D721Med (cell line): Measurements from ENCODE around the gene ARSG.
"Not testable (repeated sequence)": the region's sequence is repeated elsewhere in the genome, so short reads cannot be mapped to it uniquely, and the experiment has no call there.

Experiments
- DNase-seq: peaks from one replicate; pipeline ENCODE4 v3.0.0; 2011; ENCODE audit warnings: low spot score; ENCODE audit not compliant: insufficient read length
- FAIRE-seq: peaks from 2 replicates; lab custom pipeline; 2011; peaks lifted over from hg19 to GRCh38; lab: Jason Lieb, UNC
- TF ChIP-seq, protein P1 (sequence below): IDR thresholded peaks from 2 replicates; pipeline ENCODE4 v1.5.1; 2012; ENCODE audit warnings: mild to moderate bottlenecking, control low read depth; ENCODE audit not compliant: insufficient read depth; ENCODE audit errors: missing control alignments

The ARSG gene

DNA sequence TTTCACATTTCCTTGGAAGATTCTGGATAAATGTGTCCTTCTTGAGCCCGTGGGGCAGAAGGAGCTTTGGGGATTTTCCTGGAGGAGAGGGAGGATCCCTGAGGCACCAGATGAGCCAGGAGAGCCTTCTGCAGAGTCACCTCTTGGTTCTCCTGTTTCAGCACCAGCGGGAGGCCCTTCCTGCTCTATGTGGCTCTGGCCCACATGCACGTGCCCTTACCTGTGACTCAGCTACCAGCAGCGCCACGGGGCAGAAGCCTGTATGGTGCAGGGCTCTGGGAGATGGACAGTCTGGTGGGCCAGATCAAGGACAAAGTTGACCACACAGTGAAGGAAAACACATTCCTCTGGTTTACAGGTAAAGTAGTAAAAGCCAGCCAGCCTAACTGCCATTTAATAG is 77.1 kb downstream of the ARSG start:
- TF ChIP-seq, protein P1, sequence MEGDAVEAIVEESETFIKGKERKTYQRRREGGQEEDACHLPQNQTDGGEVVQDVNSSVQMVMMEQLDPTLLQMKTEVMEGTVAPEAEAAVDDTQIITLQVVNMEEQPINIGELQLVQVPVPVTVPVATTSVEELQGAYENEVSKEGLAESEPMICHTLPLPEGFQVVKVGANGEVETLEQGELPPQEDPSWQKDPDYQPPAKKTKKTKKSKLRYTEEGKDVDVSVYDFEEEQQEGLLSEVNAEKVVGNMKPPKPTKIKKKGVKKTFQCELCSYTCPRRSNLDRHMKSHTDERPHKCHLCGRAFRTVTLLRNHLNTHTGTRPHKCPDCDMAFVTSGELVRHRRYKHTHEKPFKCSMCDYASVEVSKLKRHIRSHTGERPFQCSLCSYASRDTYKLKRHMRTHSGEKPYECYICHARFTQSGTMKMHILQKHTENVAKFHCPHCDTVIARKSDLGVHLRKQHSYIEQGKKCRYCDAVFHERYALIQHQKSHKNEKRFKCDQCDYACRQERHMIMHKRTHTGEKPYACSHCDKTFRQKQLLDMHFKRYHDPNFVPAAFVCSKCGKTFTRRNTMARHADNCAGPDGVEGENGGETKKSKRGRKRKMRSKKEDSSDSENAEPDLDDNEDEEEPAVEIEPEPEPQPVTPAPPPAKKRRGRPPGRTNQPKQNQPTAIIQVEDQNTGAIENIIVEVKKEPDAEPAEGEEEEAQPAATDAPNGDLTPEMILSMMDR: no peak
- FAIRE-seq: no peak
- DNase-seq: no peak

DNA sequence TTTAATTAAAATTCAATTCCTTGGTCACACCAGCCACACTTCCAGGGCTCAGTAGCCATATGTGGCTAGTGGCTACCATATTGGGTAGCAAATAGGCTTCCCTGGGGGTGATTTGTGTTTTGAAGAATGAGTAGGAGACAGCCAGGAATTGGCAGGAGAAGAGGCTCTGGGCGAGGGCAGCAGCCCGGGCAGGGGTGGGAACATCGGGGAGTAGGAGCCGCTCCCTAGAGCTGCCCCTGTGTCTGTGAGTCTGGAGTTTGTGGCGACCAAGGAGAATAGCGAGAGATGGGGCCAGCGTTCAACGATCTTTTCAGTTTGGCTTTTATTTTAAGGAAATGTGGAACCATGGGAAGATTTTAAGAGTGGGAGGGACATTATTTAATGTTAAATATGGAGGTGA is 84.3 kb downstream of the ARSG start:
- TF ChIP-seq, protein P1: no peak
- no peak for DNase-seq
- no peak for FAIRE-seq

DNA sequence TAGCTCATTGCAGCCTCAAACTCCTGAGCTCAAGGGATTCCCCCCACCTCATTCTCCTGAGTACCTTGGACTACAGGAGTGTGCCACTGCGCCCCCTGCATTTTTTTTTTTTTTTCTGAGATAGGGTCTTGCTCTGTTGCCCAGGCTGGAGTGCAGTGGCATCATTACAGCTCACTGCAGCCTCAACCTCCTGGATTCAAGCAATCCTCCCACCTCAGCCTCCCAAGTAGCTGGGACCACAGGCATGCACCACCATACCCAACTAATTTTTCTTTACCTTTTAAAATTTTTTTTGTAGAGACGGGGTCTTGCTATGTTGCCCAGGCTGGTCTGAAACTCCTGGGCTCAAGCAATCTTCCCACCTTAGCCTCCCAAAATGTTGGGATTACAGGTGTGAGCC is 84.9 kb downstream of the ARSG start:
- DNase-seq, FAIRE-seq: not testable (repeated sequence)

DNA sequence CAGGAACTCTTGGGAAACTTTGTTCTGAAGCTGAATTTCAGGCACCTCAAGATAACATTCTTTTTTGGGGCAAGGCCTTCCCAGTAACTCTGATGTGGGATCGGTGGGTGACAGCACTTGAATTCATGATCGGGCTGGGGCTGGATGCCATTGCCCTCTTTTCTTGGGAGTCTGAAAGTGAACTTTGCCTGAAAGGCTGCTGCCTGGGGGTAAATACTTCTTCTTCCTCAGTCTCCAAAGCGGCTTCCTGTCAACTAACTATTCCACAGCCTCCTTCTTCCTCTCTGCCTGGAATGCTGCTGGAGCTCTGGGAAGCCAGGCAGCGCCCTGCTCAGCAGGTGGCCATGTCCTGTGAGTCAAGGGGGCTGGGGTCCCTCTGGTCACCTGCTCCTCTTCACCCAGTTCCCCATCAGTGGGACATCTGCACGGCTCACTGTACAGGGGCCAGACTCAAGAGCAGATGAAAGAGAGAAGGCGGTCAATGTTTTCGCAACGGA is 86.5 kb downstream of the ARSG start:
- FAIRE-seq (no peak), DNase-seq (no peak)

DNA sequence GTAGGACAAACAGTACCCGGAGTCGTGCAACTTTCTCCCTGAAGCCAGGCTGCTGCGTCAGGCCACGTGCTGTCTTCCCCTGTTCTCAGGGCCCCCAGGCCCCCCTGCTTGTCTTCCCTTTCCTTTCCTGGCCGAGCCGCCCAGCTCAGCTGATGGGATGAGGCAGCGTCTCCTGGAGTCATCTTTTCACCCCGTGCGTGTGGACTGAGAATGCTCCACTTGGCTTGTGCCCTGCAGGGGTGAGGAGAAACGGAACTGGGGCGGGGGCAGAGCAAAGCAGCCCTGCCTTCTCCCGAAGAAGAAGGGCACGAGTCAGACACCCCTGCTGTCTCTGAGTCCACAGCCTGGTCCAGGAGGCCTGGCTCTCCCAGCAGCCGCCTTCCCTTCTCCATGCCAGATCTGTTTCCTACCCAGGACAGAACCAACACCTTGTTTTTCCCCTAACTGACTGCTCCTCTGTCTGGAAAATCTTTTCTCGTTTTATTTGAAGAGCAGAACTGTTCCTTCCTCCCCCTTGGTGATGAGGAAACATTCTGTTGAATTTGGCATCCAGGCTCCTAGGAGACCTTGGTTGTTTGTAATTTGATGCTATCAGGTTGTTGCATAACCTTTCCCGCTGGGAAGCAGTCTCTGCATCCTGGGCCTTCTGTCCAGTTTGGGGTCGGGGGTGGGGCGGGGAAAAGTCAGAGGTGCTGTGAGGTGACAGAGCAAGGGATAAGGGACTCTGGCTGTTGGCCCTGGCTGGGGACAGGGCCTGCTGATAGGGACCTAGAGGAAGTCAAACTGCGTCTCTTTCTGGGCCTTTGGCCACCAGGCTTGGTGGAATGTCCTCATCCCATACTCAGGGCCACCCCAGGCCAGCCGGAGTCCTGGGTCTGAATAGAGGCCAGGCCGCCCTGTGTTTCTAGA is 87.2 kb downstream of the ARSG start:
- no peak for FAIRE-seq
- DNase-seq: no peak
- TF ChIP-seq, protein P1: no peak

More for the DNA sequence above, 86.5 kb downstream of the ARSG start:
- TF ChIP-seq, protein P1: no peak

DNA sequence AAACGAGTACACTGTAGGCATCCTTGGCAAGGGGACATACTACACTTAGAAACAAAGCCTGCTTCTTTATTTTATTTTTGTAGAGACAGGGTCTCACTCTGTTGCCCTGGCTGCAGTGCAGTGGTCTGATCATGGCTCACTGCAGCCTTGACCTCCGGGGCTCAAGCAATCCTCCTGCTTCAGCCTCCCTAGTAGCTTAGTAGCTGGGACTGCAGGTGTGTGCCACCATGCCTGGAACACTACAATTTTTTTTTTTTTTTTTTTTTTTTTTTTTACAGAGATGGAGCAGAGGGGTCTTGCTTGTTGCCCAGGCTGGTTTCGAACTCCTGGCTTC is 87.8 kb downstream of the ARSG start:
- FAIRE-seq (no peak), DNase-seq (no peak)
- TF ChIP-seq, protein P1: no peak

DNA sequence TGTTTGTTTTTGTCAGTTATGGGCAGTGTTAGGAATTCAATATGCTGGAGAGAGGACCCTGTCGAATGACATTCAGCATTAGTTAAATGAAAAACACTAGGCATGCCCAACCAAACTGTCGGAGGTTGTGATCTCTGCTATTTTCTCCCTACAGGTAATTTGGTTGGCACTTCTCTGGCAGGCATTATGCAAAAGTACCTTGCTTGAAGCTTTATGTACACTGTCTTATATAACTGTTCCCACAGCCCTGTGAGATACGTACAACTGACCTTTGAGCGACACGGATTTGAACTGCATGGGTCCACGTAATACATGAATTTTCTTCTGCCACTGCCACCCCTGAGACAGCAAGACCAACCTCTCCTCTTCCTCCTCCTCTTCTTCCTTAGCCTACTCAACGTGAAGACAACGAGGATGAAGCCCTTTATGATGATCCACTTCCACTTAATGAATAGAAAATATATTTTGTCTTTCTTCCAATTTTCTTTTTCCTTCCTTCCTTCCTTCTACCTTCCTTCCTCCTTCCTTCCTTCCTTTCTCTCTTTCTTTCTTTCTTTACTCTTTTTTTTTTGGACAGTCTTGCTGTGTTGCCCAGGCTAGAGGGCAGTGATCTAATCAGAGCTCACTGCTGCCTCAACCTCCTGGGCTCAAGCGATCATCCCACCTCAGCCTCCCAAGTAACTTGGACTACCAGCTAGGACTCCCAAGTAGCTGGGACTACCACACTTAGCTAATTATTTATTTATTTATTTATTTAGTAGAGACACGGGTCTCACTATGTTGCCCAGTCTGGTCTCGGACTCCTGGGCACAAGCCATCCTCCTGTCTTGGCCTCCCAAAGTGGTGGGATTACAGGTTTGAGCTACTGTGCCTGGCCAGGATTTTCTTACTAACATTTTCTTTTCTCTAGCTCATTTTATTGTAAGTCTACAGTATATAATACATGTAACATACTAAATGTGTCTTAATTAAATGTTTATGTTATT is 88.7 kb downstream of the ARSG start:
- FAIRE-seq: no peak
- TF ChIP-seq, protein P1: no peak
- DNase-seq: no peak
